Thoracic aorta (tissue), 2 donors: Measurements from ENCODE around the gene ARNT2. TPM values are rescaled to one million over a fixed set of nuclear protein-coding genes. Genes with fewer than 3 reads are reported as not detected.

Experiments used
- ATAC-seq: fragments of 150-250 bp; one replicate; pipeline ENCODE4 v1.8.0; 2017; ENCODE audit warnings: low read depth; ENCODE audit not compliant: insufficient number of reproducible peaks, low FRiP score
- DNase-seq: peaks from one replicate; pipeline ENCODE4 v3.0.0-alpha.2; 2020; ENCODE audit warnings: low spot score
- H3K27ac ChIP-seq, 2 donors: fragments of 200-600 bp; sonication (generic); 1 replicate in 1 of 2; 2 replicates in 1 of 2; pipeline ENCODE4 v1.5.1; 2016; ENCODE audit warnings: mild to moderate bottlenecking in 2 of 2, moderate library complexity in 2 of 2
- H3K27me3 ChIP-seq: fragments of 200-600 bp; sonication (generic); replicated peaks from 2 replicates; pipeline ENCODE4 v1.6.0; 2016; ENCODE audit warnings: mild to moderate bottlenecking; ENCODE audit not compliant: insufficient read depth
- H3K36me3 ChIP-seq: fragments of 200-600 bp; sonication (generic); one replicate; pipeline ENCODE4 v1.5.1; 2016
- H3K4me1 ChIP-seq, 2 donors: fragments of 200-600 bp; sonication (generic); 1 replicate in 1 of 2; 2 replicates in 1 of 2; pipeline versions ENCODE4 v1.5.1 to v1.6.0; 2016; ENCODE audit warnings: low read depth in 2 of 2, mild to moderate bottlenecking in 1 of 2; ENCODE audit not compliant: control insufficient read depth in 1 of 2
- H3K4me3 ChIP-seq: fragments of 200-600 bp; sonication (generic); 2 replicates; pipeline ENCODE4 v1.5.1; 2016; ENCODE audit warnings: mild to moderate bottlenecking
- H3K9me3 ChIP-seq: fragments of 200-600 bp; sonication (generic); 2 replicates; pipeline ENCODE4 v1.5.1; 2016
- CTCF ChIP-seq: fragments of 200-600 bp; sonication (generic); IDR thresholded peaks from one replicate; pipeline ENCODE4 v1.5.1; 2019; ENCODE audit warnings: antibody characterized with exemption
- total RNA-seq, 2 donors: library from RNA; depleted of rRNA; stranded (reverse); fragments of >200 nt; gene quantifications; one replicate each; pipeline versions ENCODE4 v1.1.0 to v1.2.3, GENCODE V29; 2016

Gene ARNT2
- total RNA-seq, 2 donors from 2014 or later = 5.8 to 22.9 TPM

GRCh38 chr15:80562033-80562432, 157.9 kb downstream of the ARNT2 start:
- H3K4me1 ChIP-seq = no peaks in the 10 kb centered on the region
- DNase-seq (no peak), ATAC-seq (no peak)
- H3K27ac ChIP-seq = no peak overlapping the region
- TF ChIP-seq CTCF = no peak
- no peaks in the 10 kb centered on the region for H3K27me3 ChIP-seq
- no peaks in the 10 kb centered on the region for H3K9me3 ChIP-seq
- no peaks in the 10 kb centered on the region for H3K36me3 ChIP-seq
- H3K4me3 ChIP-seq = no peak overlapping the region

- Histone ChIP-seq H3K9me3 (no peaks in the 10 kb centered on the region), H3K27me3 (no peaks in the 10 kb centered on the region), H3K36me3 (no peaks in the 10 kb centered on the region), H3K4me1 (no peaks in the 10 kb centered on the region), H3K27ac (no peak overlapping the region), H3K4me3 (no peak overlapping the region)
- DNase-seq = no peak
- TF ChIP-seq CTCF = no peak
- no peak for ATAC-seq
Observed at GRCh38 chr15:80562846-80563245, 158.7 kb downstream of the ARNT2 start.

- no peak for TF ChIP-seq CTCF
- Histone ChIP-seq H3K36me3 (no peaks in the 10 kb centered on the region), H3K9me3 (no peaks in the 10 kb centered on the region), H3K4me1 (peaks cover 0 to 3% of the 10 kb centered on the region in 2 donors), H3K27ac (no peak overlapping the region), H3K4me3 (no peak overlapping the region), H3K27me3 (no peaks in the 10 kb centered on the region)
- ATAC-seq = no peak
- DNase-seq = no peak
Observed at GRCh38 chr15:80563372-80563997, 159.3 kb downstream of the ARNT2 start.

GRCh38 chr15:80564056-80564455, 159.9 kb downstream of the ARNT2 start:
- H3K27ac ChIP-seq = no peak overlapping the region
- H3K9me3 ChIP-seq = no peaks in the 10 kb centered on the region
- ATAC-seq (no peak), DNase-seq (no peak)
- H3K36me3 ChIP-seq = no peaks in the 10 kb centered on the region
- no peak for TF ChIP-seq CTCF
- H3K4me1 ChIP-seq = peaks cover 0 to 3% of the 10 kb centered on the region in 2 donors
- H3K4me3 ChIP-seq = no peak overlapping the region
- H3K27me3 ChIP-seq = no peaks in the 10 kb centered on the region

- no peak for TF ChIP-seq CTCF
- H3K4me3 ChIP-seq = no peak overlapping the region
- H3K36me3 ChIP-seq = no peaks in the 10 kb centered on the region
- H3K9me3 ChIP-seq = no peaks in the 10 kb centered on the region
- DNase-seq = no peak
- H3K27ac ChIP-seq = no peak overlapping the region
- H3K4me1 ChIP-seq = peaks cover 0 to 3% of the 10 kb centered on the region in 2 donors
- no peak for ATAC-seq
- no peaks in the 10 kb centered on the region for H3K27me3 ChIP-seq
Observed at GRCh38 chr15:80565398-80565797, 161.2 kb downstream of the ARNT2 start.
